ENCODE data around the gene RMND5A.
A peak's percentile ranks its signal among the peaks of the same experiment; 100 is the strongest.
"Not testable (repeated sequence)": the region's sequence is repeated elsewhere in the genome, so short reads cannot be mapped to it uniquely, and the experiment has no call there.

RMND5A gene, protein sequence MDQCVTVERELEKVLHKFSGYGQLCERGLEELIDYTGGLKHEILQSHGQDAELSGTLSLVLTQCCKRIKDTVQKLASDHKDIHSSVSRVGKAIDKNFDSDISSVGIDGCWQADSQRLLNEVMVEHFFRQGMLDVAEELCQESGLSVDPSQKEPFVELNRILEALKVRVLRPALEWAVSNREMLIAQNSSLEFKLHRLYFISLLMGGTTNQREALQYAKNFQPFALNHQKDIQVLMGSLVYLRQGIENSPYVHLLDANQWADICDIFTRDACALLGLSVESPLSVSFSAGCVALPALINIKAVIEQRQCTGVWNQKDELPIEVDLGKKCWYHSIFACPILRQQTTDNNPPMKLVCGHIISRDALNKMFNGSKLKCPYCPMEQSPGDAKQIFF
- total RNA-seq = 96.3 to 121 reads per million in 2 donors

DNA sequence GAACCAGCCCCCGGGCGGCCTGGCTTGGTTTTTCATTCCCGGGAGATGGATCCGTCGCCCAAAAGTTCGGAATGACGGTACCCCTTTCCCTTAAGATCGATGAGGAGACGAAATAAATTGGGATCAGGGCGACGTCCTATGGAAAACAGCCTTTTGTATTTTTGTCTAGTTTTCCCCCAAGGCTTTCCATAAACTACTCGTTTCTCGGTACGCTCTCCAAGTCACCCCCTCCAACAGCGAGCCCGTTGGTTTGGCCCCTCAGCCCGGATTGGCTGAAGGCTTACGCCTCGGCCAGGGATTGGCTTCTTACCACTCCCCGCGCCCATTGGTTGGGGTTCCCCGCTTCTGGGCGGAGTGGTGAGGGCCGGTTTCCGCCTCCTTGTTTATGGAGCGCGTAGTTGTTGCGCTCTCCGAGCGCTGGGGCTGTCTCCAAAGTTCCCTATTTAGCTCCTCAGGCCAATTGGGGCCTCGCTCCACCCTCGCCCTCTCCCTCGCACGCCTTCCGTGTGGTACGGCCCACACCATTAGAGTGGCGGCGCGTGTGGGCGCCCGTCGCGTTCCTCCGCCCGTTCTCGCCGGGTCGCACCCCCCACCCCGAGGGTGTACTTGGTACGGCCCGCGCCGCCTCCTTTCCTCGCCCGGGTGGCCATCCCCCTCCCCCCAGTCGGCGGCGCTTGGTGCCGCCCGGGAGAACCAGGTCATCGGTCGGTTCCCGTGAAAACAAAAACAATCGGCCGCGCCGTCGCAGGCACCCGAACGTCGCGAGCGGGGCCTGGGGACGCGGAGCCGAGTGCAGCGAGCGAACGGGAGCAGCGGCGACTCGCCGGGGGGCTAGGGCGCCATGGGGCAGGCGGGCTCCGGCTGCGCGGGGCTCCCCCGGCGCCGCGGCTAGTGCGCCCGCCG, at the start of gene RMND5A:
TSS of gene RMND5A (plus strand) at position 655 of the 903 bp plus-strand sequence. CDS start 377 bp downstream, outside the sequence.
- peak; percentile 90 for DNase-seq

DNA sequence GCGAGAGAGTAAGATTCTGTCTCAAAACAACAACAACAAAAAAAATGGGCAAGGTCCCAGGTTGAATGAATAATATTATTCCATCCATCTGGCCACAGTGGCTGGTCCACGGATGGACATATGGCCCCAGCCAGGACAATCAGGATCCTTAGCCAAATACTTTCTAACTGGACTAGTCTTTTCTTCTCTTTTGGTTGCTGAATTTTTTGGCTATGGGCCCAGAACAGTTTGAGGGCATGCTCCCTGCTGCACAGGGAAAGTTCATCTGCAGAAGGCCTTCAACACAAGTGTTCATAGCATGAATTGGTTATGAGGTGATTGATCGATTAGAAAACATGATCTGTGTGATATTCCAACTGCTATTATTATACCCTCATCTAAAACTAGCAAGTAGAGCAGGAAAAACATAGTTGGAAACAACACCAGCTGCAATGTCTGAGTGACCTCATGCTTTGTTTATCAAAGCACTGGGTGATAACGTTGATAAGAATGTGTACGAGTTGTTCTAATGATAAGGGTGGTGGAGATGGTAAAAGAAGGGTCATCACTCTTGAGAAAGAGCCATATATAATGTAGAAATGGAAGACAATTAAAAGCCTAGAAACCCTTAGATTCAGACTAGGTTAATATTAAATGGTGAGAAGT, 48.6 kb upstream of the RMND5A start:
- no peak for DNase-seq

DNA sequence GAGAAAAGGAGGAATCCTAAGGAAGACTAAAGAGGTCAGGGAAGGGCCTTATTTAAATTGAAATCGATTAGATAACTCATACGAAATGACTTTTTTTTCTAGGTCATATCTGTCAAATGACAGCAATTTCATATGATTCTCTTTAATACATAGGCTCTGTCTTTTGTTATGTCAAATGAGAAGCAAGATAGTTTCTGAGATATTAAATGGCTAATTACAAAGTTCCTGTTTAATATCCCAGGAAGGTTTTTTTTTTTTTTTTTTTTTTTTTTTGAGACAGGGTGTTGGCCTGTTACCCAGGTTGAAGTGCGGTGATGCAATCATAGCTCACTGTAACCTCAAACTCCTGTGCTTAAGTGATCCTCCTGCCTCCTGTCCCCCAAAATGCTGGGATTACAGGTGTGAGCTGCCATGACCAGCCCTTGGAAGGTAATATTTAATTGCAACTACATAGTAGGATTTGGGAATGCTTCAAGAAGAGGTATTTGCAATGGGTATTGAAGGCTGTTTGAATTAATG, 48.0 kb upstream of the RMND5A start:
- DNase-seq = no peak

DNA sequence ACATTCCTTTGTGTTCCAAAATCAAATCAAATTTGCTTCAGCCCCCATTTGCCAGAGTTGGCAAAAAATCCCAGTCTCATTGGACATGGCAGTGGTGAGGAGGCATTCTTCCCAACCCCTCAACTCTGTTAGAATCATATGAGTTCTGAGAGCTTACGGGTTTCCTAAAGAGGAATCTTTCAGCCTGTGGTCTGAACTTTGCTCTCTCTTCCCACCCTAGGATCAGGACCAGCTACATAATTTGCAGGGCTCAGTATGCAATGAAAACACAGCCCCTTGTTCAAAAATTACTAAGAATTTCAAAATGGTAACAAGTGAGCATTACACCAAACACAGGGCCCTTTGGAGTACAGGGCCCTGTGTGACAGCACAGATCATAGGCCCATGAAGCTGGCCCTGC, 47.1 kb upstream of the RMND5A start:
- no peak for DNase-seq

DNA sequence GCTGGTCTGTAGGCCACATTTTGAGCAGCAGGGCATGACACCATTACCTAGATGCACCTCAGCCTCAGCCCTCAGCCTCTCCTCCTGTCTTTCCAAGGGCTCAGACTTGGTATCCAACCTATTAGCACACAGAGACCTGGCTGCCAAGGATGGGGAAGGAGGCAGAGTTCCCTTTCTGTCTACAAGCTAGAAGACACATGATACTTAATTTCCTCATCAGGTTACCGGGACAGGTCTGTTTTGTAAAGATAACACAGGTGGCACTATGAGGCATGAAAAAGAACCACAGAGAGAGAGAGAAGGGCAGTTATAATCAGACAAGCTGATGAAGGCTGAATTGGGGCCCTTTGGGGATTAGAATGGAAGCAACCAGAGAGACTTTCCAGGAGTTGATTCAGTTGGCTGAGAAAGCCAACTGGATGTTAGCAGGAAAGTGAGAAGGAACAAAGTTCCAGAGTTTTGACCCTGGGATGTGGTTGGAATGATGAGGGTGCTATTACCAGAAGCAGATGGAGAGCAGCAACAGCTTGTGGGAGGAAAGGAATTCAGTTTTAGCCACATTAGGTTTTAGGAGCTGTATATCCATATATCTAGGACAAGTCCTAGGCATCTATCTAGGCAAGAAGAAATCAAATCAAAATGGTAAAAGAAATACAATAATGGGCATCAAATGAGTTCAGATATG, 46.0 kb upstream of the RMND5A start:
- no peak for DNase-seq

GRCh38 chr2:86675104-86675503, 45.0 kb upstream of the RMND5A start:
- DNase-seq = no peak

DNA sequence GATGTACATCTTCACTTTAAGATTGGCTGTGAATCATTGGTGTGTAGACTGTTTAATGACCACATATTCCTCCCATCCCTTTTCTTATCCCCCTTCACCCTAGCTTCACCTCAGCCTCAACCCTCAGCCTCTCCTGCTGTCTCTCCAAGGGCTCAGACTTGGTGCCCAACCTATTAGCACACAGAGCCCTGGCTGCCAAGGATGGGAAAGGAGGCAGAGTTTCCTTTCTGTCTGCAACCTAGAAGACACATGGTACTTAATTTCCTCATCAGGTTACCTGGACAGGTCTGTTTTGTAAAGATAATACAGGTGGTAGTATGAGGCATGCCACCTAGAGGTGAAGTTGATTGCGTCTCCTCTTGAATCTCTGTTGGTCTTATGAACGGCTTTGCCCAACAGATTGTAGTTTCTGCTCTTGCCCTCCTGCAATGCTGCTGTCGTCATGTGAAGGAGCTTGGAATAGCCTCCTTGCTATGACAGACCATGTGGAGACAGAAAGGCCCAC, 44.5 kb upstream of the RMND5A start:
- no peak for DNase-seq

DNA sequence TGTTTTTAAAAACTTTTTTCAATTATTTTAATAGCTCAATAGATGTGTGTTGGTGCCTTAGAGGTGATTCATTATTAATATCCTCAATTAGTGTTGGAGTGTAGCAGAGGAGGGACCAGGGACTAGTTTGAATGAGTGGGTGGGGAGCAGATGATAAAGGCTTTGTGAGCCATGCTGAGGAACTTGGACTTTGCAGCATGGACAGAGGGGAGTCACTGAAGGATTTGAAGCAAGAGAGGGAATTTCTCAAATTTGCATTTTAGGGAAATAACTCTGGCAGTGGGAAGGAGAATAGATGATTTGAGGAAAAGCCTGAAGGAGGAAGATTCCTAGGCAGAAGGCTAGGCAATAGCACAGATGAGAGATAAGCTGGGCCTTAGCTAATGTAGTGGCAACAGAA, 42.3 kb upstream of the RMND5A start:
- DNase-seq = no peak

- DNase-seq = no peak
Measured at GRCh38 chr2:86679036-86679435, 41.1 kb upstream of the RMND5A start.

GRCh38 chr2:86685351-86685750, 34.7 kb upstream of the RMND5A start:
- no peak for DNase-seq

GRCh38 chr2:86686460-86686859, 33.6 kb upstream of the RMND5A start:
- no peak for DNase-seq

DNA sequence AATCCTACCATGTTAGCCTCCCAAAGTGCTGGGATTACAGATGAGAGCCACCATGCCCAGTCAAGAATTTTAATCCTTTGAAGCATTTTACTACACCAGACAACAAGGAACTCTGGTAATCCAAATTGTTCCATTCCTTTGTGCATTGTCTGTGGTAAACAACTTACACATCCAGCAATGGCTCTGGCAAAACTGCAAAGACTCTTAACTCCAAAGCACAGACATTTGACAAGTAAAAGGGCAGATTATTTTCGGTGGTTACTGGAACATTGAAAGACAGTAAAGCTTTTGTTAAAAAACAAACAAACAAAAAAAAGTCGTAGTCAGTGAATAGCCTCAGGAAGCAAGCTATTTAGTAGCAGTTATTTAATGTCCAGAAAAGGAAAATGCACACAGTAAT, 33.2 kb upstream of the RMND5A start:
- DNase-seq = no peak

- no peak for DNase-seq
Measured at GRCh38 chr2:86695053-86695691, 24.9 kb upstream of the RMND5A start.

GRCh38 chr2:86697551-86698104, 22.5 kb upstream of the RMND5A start:
- no peak for DNase-seq

DNA sequence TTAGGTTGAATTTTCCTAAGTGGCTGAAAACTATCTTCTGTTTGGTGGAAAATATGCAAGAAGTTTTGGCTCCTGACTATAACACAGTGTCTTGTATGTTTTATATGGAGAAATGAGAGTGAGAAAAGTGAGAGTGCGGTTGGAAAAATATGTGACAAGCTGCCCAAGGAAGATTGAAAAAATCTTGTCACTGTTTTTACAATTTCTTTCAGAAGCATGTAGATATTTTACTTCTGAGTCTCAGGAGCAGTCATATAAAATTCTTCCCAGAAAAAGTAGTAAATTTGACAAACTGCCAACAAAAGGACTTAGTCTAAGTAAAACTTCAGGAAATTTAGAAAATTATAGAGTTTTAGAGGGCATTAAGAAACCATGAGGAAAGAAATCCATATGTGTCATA, 19.4 kb upstream of the RMND5A start:
- no peak for DNase-seq

DNA sequence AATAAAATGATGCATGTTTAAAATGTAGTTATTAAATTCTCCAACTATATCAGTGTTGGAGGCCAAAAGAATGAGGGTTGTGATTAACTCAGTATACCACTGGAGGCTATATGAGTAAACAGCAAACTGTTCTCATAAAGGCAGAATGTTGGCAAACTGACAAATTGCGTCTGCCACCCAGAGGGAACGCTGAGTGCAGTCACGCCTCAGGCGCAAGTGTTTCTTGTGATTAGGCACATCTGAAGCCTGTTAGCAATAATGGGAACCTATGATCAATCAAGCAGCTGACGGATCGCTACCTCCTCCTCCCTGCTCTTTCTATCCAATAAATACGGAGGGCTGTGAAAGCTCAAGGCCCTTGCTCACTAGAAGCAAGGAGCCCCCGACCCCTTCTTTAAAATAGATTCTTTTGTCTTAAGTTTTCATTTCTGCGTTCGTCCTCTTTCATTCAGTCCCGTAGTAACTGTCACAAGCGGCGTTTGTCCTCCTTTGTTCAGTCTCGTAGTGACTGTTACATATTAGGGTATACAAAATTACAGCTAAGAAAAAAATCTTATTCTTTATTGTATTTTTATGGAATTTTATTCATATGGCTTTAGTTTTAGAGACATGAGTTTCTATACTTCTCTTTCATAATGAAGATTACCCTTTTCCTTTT, 16.3 kb upstream of the RMND5A start:
- no peak for DNase-seq

DNA sequence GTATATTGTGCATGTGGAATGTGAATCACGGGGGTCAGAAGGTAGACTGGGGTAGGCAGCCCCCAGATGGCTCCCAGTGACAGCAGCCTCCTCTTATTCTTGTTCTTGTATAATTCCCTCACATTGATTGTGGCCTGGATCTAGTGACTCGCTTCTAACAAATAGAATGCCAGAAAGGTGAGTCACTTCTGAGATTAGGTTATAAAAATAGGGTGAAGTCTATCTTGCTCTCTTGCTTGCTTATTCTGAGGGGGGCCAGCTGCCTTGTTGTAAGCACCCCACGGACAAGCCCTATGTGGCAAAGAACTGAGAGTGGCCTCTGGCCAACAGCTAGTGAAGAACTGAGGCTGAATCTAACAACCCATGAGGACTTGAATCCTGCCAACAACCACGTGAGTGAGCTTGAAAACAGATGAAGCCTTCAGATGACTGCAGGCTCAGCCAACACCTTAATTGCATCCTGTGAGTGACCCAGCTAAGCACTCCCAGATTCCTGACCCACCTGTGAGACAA, 15.6 kb upstream of the RMND5A start:
- no peak for DNase-seq

- DNase-seq = no peak
Measured at GRCh38 chr2:86706220-86706619, 13.9 kb upstream of the RMND5A start.

GRCh38 chr2:86706935-86707334, 13.2 kb upstream of the RMND5A start:
- DNase-seq = no peak

- DNase-seq = not testable (repeated sequence)
Measured at GRCh38 chr2:86708126-86708525, 12.0 kb upstream of the RMND5A start.

Measured in T-helper 9 cell (primary cell).